NOMO-1 treated with dmso at 0.1 percent for 144 hours (cell line): ENCODE measurements around the gene ELANE.
A peak's percentile ranks its signal among the peaks of the same experiment; 100 is the strongest.
"Not testable (repeated sequence)": the region's sequence is repeated elsewhere in the genome, so short reads cannot be mapped to it uniquely, and the experiment has no call there.

Experiments used
- DNase-seq: peaks from one replicate; lab custom pipeline; 2025; ENCODE audit not compliant: unreplicated experiment; lab: John Stamatoyannopoulos, UW

Gene ELANE

GRCh38 chr19:813219-814151, 38.6 kb upstream of the ELANE start:
- DNase-seq: no peak

- DNase-seq: no peak
Measured at GRCh38 chr19:814152-815078, 37.7 kb upstream of the ELANE start.

GRCh38 chr19:815079-815774, 36.9 kb upstream of the ELANE start:
- DNase-seq: no peak

GRCh38 chr19:815775-816499, 36.2 kb upstream of the ELANE start:
- no peak for DNase-seq

GRCh38 chr19:816500-816857, 35.6 kb upstream of the ELANE start:
- no peak for DNase-seq

GRCh38 chr19:820212-820611, 31.9 kb upstream of the ELANE start:
- DNase-seq: not testable (repeated sequence)

- DNase-seq: no peak
Measured at GRCh38 chr19:821231-821824, 30.8 kb upstream of the ELANE start.

GRCh38 chr19:821825-822503, 30.1 kb upstream of the ELANE start, which contains the start of gene PLPPR3:
Gene PLPPR3, minus strand, starts transcription at chr19:821955. Its CDS starts 396 bp downstream, at chr19:821559.
- DNase-seq: no peak

GRCh38 chr19:823565-824121, 28.5 kb upstream of the ELANE start:
- DNase-seq: peak; percentile 33

GRCh38 chr19:824885-825284, 27.2 kb upstream of the ELANE start:
- peak; percentile 66 for DNase-seq

GRCh38 chr19:825897-826644, 26.0 kb upstream of the ELANE start:
- no peak for DNase-seq

GRCh38 chr19:827314-827709, 24.8 kb upstream of the ELANE start:
- DNase-seq: no peak

GRCh38 chr19:827710-828321, 24.3 kb upstream of the ELANE start, which contains the start of gene AZU1:
Gene AZU1, plus strand, starts transcription at chr19:827837. Its CDS starts 10 bp downstream, at chr19:827847.
- peak; percentile 73 for DNase-seq

GRCh38 chr19:829129-829758, 22.9 kb upstream of the ELANE start:
- DNase-seq: no peak

GRCh38 chr19:831407-832369, 20.4 kb upstream of the ELANE start:
- no peak for DNase-seq

GRCh38 chr19:834216-834615, 17.9 kb upstream of the ELANE start:
- DNase-seq: no peak
